ENCODE measurements around the gene ZZZ3. TPM values are rescaled to one million over a fixed set of nuclear protein-coding genes. Genes with fewer than 3 reads are reported as not detected.
"Not testable (repeated sequence)": the region's sequence is repeated elsewhere in the genome, so short reads cannot be mapped to it uniquely, and the experiment has no call there.

The ZZZ3 gene
- polyA plus RNA-seq, 4 donors: 61.0 to 68.8 (median 66.1) TPM

GRCh38 chr1:77672374-77672773 is 10.1 kb downstream of the ZZZ3 start:
- DNase-seq (ENCODE audit: low read depth in 4 of 4, low spot score in 2 of 4): no peak

- no peak for DNase-seq (ENCODE audit: low read depth in 4 of 4, low spot score in 2 of 4)
Measured at GRCh38 chr1:77671836-77672235, 10.6 kb downstream of the ZZZ3 start.

- DNase-seq (ENCODE audit: low read depth in 4 of 4, low spot score in 2 of 4): no peak
Measured at GRCh38 chr1:77670330-77670729, 12.1 kb downstream of the ZZZ3 start.

GRCh38 chr1:77668924-77669449 is 13.5 kb downstream of the ZZZ3 start:
- no peak for DNase-seq (ENCODE audit: low read depth in 4 of 4, low spot score in 2 of 4)

GRCh38 chr1:77664939-77665516 is 17.4 kb downstream of the ZZZ3 start:
- DNase-seq (ENCODE audit: low read depth in 4 of 4, low spot score in 2 of 4): no peak

- no peak for DNase-seq (ENCODE audit: low read depth in 4 of 4, low spot score in 2 of 4)
Measured at GRCh38 chr1:77661696-77662095, 20.8 kb downstream of the ZZZ3 start.

GRCh38 chr1:77659879-77660593 is 22.4 kb downstream of the ZZZ3 start:
- no peak for DNase-seq (ENCODE audit: low read depth in 4 of 4, low spot score in 2 of 4)

- DNase-seq (ENCODE audit: low read depth in 4 of 4, low spot score in 2 of 4): no peak
Measured at GRCh38 chr1:77658271-77658670, 24.2 kb downstream of the ZZZ3 start.

GRCh38 chr1:77655431-77655974 is 27.0 kb downstream of the ZZZ3 start:
- no peak for DNase-seq (ENCODE audit: low read depth in 4 of 4, low spot score in 2 of 4)

GRCh38 chr1:77652970-77653516 is 29.4 kb downstream of the ZZZ3 start:
- no peak for DNase-seq (ENCODE audit: low read depth in 4 of 4, low spot score in 2 of 4)

- DNase-seq (ENCODE audit: low read depth in 4 of 4, low spot score in 2 of 4): no peak
Measured at GRCh38 chr1:77652268-77652667, 30.2 kb downstream of the ZZZ3 start.

- DNase-seq (ENCODE audit: low read depth in 4 of 4, low spot score in 2 of 4): no peak
Measured at GRCh38 chr1:77649127-77649526, 33.3 kb downstream of the ZZZ3 start.

GRCh38 chr1:77646224-77646623 is 36.2 kb downstream of the ZZZ3 start:
- DNase-seq (ENCODE audit: low read depth in 4 of 4, low spot score in 2 of 4): not testable (repeated sequence)

- DNase-seq (ENCODE audit: low read depth in 4 of 4, low spot score in 2 of 4): no peak
Measured at GRCh38 chr1:77643456-77643855, 39.0 kb downstream of the ZZZ3 start.

GRCh38 chr1:77642941-77643340 is 39.5 kb downstream of the ZZZ3 start:
- DNase-seq (ENCODE audit: low read depth in 4 of 4, low spot score in 2 of 4): no peak

GRCh38 chr1:77642196-77642595 is 40.3 kb downstream of the ZZZ3 start:
- no peak for DNase-seq (ENCODE audit: low read depth in 4 of 4, low spot score in 2 of 4)

GRCh38 chr1:77639557-77640069 is 42.8 kb downstream of the ZZZ3 start:
- no peak for DNase-seq (ENCODE audit: low read depth in 4 of 4, low spot score in 2 of 4)

GRCh38 chr1:77639056-77639455 is 43.4 kb downstream of the ZZZ3 start:
- DNase-seq (ENCODE audit: low read depth in 4 of 4, low spot score in 2 of 4): no peak

GRCh38 chr1:77636864-77637263 is 45.6 kb downstream of the ZZZ3 start:
- DNase-seq (ENCODE audit: low read depth in 4 of 4, low spot score in 2 of 4): no peak
